Adrenal gland (tissue), 12 donors: ENCODE data around the gene ST7. TPM values are rescaled to one million over a fixed set of nuclear protein-coding genes. Genes with fewer than 3 reads are reported as not detected.

ENCODE experiments used
- DNase-seq, 7 donors: peaks; one replicate each; pipeline ENCODE4 v3.0.0-alpha.2; 2019 to 2020
- H3K27ac ChIP-seq, 5 donors: fragments of 200-600 bp; sonication (generic) in 4 of 5; 1 replicate in 3 of 5; 2 replicates in 2 of 5; pipeline versions ENCODE4 v1.5.1 to v1.8.0; 2016 to 2020; ENCODE audit warnings: mild to moderate bottlenecking in 1 of 5
- H3K27me3 ChIP-seq: fragments of 200-600 bp; 2 replicates; pipeline ENCODE4 v1.8.0; 2021
- H3K36me3 ChIP-seq, 2 donors: fragments of 200-600 bp; replicated peaks in 1 of 2; 1 replicate in 1 of 2; 2 replicates in 1 of 2; pipeline versions ENCODE4 v1.5.1 to v1.8.0; 2018 to 2022
- H3K4me1 ChIP-seq, 2 donors: fragments of 200-600 bp; replicated peaks in 1 of 2; 1 replicate in 1 of 2; 2 replicates in 1 of 2; pipeline versions ENCODE4 v1.5.1 to v1.8.0; 2018 to 2021
- H3K4me3 ChIP-seq, 4 donors: fragments of 200-600 bp; sonication (generic) in 3 of 4; one replicate each; pipeline ENCODE4 v1.5.1; 2016 to 2018
- H3K9me3 ChIP-seq, 3 donors: fragments of 200-600 bp; sonication (generic) in 1 of 3; replicated peaks in 1 of 3; 1 replicate in 2 of 3; 2 replicates in 1 of 3; pipeline versions ENCODE4 v1.5.1 to v1.8.0; 2016 to 2021
- CTCF ChIP-seq, 6 experiments: fragments of 450-650 bp in 4 of 6; fragments of 200-600 bp in 2 of 6; sonication (generic) in 1 of 6; IDR thresholded peaks; 1 replicate in 5 of 6; 2 replicates in 1 of 6; pipeline versions ENCODE4 v1.5.1 to v1.8.0; 2016 to 2021; ENCODE audit warnings: antibody characterized with exemption in 6 of 6, mild to moderate bottlenecking in 2 of 6, moderate library complexity in 1 of 6
- POLR2A ChIP-seq, 2 donors: fragments of 450-650 bp; IDR thresholded peaks; one replicate each; pipeline ENCODE4 v1.6.1; 2017; ENCODE audit warnings: antibody characterized with exemption in 2 of 2, mild to moderate bottlenecking in 2 of 2, moderate library complexity in 1 of 2
- WGBS, 4 donors: extraction: QIAGEN DNeasy Blood & Tissue Kit in 2 of 4; methylation state at CpG; one replicate each; pipeline versions ENCODE4 v1.1.5 to v1.1.7; 2013 to 2017; 5-methylcytosine and 5-hydroxymethylcytosine counted together
- intact Hi-C, 2 donors: fragments of 100-400 bp; cut with DNase I; formaldehyde crosslinking; loops; one replicate each; pipeline versions ENCODE4 v1.14.1 to v1.15.0; 2022 to 2023
- polyA plus RNA-seq, 3 donors: library from polyadenylated mRNA; stranded (reverse); fragments of 200-250 nt in 2 of 3; fragments of 350-450 nt in 1 of 3; fragmentation: Illumina TruSeq in 1 of 3; extraction: RNeasy Lipid Tissue Mini Kit (QIAGEN cat#74804) in 1 of 3; gene quantifications; one replicate each; pipeline ENCODE4 v1.2.3, GENCODE V29; 2013 to 2014
- total RNA-seq, 9 donors: library from RNA; depleted of rRNA in 4 of 9; stranded (reverse); fragments of >200 nt in 4 of 9; fragments of 120-200 nt in 1 of 9; fragmentation: NEBNext Ultra II Directional in 1 of 9; extraction: Animal tissue kit (Norgen Biotek cat#: 25700) in 1 of 9; gene quantifications; one replicate each; pipeline versions ENCODE4 v1.1.0 to v1.2.4, GENCODE V29; 2013 to 2023
- donor health status: healthy with polysubstance abuse.
- donor health status: Bipolar disorder and iron deficiency.
- donor health status: DM: yes; HTN: yes; CAD: no.
- donor health status: DM: no; HTN: no; CAD: no.
- donor health status: DM: no; HTN: no; CAD: no.
- donor health status: DM: yes; HTN: yes; CAD: no.

Gene ST7
- total and polyA plus RNA-seq, 12 donors = 15.7 to 69.9 (median 33.1) TPM

- H3K4me3 ChIP-seq = no peak overlapping the region
- no peaks in the 10 kb centered on the region for H3K36me3 ChIP-seq
- H3K27me3 ChIP-seq = no peaks in the 10 kb centered on the region
- WGBS, 4 donors = 74 to 89% (median 88%) methylated on average over 2 of the region's 2 CpGs
- H3K4me1 ChIP-seq = no peaks in the 10 kb centered on the region
- no peak for TF ChIP-seq CTCF (IDR thresholded peaks at IDR 0.05)
- no peak for TF ChIP-seq POLR2A (IDR thresholded peaks at IDR 0.05)
- no peak for DNase-seq
- intact Hi-C loops = no loop called here
- H3K27ac ChIP-seq = no peak overlapping the region
- no peaks in the 10 kb centered on the region for H3K9me3 ChIP-seq
Observed at GRCh38 chr7:117205873-117206272, 252.6 kb downstream of the ST7 start.

- Histone ChIP-seq H3K27ac (no peak overlapping the region), H3K4me3 (no peak overlapping the region), H3K9me3 (no peaks in the 10 kb centered on the region), H3K4me1 (no peaks in the 10 kb centered on the region), H3K27me3 (no peaks in the 10 kb centered on the region), H3K36me3 (no peaks in the 10 kb centered on the region)
- no peak for DNase-seq
- TF ChIP-seq CTCF (IDR thresholded peaks at IDR 0.05) (no peak), POLR2A (IDR thresholded peaks at IDR 0.05) (no peak)
- WGBS, 4 donors = 89 to 95% (median 92%) methylated on average over 4 of the region's 4 CpGs
- intact Hi-C loops = no loop called here
Observed at GRCh38 chr7:117208257-117208656, 255.0 kb downstream of the ST7 start.

GRCh38 chr7:117210397-117210796, 257.1 kb downstream of the ST7 start:
- 83 to 95% (median 90%) methylated on average over 4 of the region's 4 CpGs for WGBS, 4 donors
- H3K4me3 ChIP-seq = no peak overlapping the region
- no peak for TF ChIP-seq POLR2A (IDR thresholded peaks at IDR 0.05)
- TF ChIP-seq CTCF (IDR thresholded peaks at IDR 0.05) = no peak
- DNase-seq = no peak
- no peak overlapping the region for H3K27ac ChIP-seq
- no peaks in the 10 kb centered on the region for H3K36me3 ChIP-seq
- no peaks in the 10 kb centered on the region for H3K4me1 ChIP-seq
- intact Hi-C loops = no loop called here
- no peaks in the 10 kb centered on the region for H3K27me3 ChIP-seq
- no peaks in the 10 kb centered on the region for H3K9me3 ChIP-seq

- DNase-seq = no peak
- H3K4me1 ChIP-seq = no peaks in the 10 kb centered on the region
- intact Hi-C loops = no loop called here
- no peak overlapping the region for H3K27ac ChIP-seq
- no peak overlapping the region for H3K4me3 ChIP-seq
- no peak for TF ChIP-seq POLR2A (IDR thresholded peaks at IDR 0.05)
- no peak for TF ChIP-seq CTCF (IDR thresholded peaks at IDR 0.05)
- H3K36me3 ChIP-seq = no peaks in the 10 kb centered on the region
- no peaks in the 10 kb centered on the region for H3K27me3 ChIP-seq
- WGBS, 4 donors = 90 to 97% (median 96%) methylated on average over 3 of the region's 3 CpGs
- no peaks in the 10 kb centered on the region for H3K9me3 ChIP-seq
Observed at GRCh38 chr7:117210908-117211307, 257.6 kb downstream of the ST7 start.
